ENCODE measurements around the gene DDX19B.
"Not testable (repeated sequence)": the region's sequence is repeated elsewhere in the genome, so short reads cannot be mapped to it uniquely, and the experiment has no call there.

- TF ChIP-seq, protein P1, sequence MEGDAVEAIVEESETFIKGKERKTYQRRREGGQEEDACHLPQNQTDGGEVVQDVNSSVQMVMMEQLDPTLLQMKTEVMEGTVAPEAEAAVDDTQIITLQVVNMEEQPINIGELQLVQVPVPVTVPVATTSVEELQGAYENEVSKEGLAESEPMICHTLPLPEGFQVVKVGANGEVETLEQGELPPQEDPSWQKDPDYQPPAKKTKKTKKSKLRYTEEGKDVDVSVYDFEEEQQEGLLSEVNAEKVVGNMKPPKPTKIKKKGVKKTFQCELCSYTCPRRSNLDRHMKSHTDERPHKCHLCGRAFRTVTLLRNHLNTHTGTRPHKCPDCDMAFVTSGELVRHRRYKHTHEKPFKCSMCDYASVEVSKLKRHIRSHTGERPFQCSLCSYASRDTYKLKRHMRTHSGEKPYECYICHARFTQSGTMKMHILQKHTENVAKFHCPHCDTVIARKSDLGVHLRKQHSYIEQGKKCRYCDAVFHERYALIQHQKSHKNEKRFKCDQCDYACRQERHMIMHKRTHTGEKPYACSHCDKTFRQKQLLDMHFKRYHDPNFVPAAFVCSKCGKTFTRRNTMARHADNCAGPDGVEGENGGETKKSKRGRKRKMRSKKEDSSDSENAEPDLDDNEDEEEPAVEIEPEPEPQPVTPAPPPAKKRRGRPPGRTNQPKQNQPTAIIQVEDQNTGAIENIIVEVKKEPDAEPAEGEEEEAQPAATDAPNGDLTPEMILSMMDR (IDR thresholded peaks at IDR 0.05): not testable (repeated sequence)
- TF ChIP-seq, protein P2, sequence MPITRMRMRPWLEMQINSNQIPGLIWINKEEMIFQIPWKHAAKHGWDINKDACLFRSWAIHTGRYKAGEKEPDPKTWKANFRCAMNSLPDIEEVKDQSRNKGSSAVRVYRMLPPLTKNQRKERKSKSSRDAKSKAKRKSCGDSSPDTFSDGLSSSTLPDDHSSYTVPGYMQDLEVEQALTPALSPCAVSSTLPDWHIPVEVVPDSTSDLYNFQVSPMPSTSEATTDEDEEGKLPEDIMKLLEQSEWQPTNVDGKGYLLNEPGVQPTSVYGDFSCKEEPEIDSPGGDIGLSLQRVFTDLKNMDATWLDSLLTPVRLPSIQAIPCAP (CRISPR knock-in tag; IDR thresholded peaks at IDR 0.05): not testable (repeated sequence)
- TF ChIP-seq USF2 (CRISPR knock-in tag; IDR thresholded peaks at IDR 0.05); PRRX2 (CRISPR knock-in tag; IDR thresholded peaks at IDR 0.05); CBFB (CRISPR knock-in tag; IDR thresholded peaks at IDR 0.05; ENCODE audit: low read depth); RELA (CRISPR knock-in tag; IDR thresholded peaks at IDR 0.05; ENCODE audit: borderline replicate concordance); GTF2I (CRISPR knock-in tag; conservative IDR thresholded peaks at IDR 0.05); ZBTB43 (CRISPR knock-in tag; IDR thresholded peaks at IDR 0.05); TCF7 (CRISPR knock-in tag; IDR thresholded peaks at IDR 0.05; ENCODE audit: low read depth); MAX (CRISPR knock-in tag; IDR thresholded peaks at IDR 0.05): not testable (repeated sequence)
These were observed 8.7 kb downstream of the DDX19B start for GRCh38 chr16:70307726-70308125.

Measured in WTC11 (cell line).